Left lung (tissue), 10 donors: ENCODE results near the gene PFN1. TPM values are rescaled to one million over a fixed set of nuclear protein-coding genes. Genes with fewer than 3 reads are reported as not detected.

Experiments used
- ATAC-seq: fragments of 200-7000 bp; cut with Tn5 transposase; one replicate; pipeline ENCODE4 v1.9.1; 2020; ENCODE audit warnings: moderate library complexity
- DNase-seq, 4 donors: peaks; one replicate each; pipeline ENCODE4 v3.0.0-alpha.2; 2013 to 2020
- H3K27ac ChIP-seq, 2 donors: fragments of 200-600 bp; sonication (generic) in 1 of 2; one replicate each; pipeline versions ENCODE4 v1.5.0 to v1.8.0; 2020 to 2021
- H3K27me3 ChIP-seq, 2 donors: fragments of 200-600 bp; sonication (generic) in 1 of 2; one replicate each; pipeline versions ENCODE4 v1.5.0 to v1.8.0; 2020 to 2021
- H3K36me3 ChIP-seq, 2 donors: fragments of 200-600 bp; sonication (generic) in 1 of 2; one replicate each; pipeline versions ENCODE4 v1.5.0 to v1.8.0; 2020 to 2021
- H3K4me1 ChIP-seq, 2 donors: fragments of 200-600 bp; one replicate each; pipeline ENCODE4 v1.8.0; 2021
- H3K4me3 ChIP-seq, 2 donors: fragments of 200-600 bp; sonication (generic) in 1 of 2; one replicate each; pipeline versions ENCODE4 v1.5.0 to v1.8.0; 2020 to 2021; ENCODE audit warnings: mild to moderate bottlenecking in 1 of 2
- H3K9me3 ChIP-seq, 2 donors: fragments of 200-600 bp; sonication (generic) in 1 of 2; one replicate each; pipeline versions ENCODE4 v1.5.0 to v1.8.0; 2020 to 2021
- intact Hi-C, 2 donors: fragments of 100-400 bp; cut with DNase I; formaldehyde crosslinking; loops; one replicate each; pipeline versions ENCODE4 v1.11.2 to v1.14.2; 2022
- polyA plus RNA-seq, 6 donors: library from polyadenylated mRNA; unstranded; fragments of 120-200 nt; gene quantifications; one replicate each; pipeline ENCODE4 v1.2.1, GENCODE V29; 2013; ENCODE audit not compliant: insufficient read length in 6 of 6
- total RNA-seq, 2 donors: library from RNA; stranded (reverse); fragmentation: NEBNext Ultra II Directional; extraction: Animal tissue kit (Norgen Biotek cat#: 25700); gene quantifications; one replicate each; pipeline ENCODE4 v1.2.1, GENCODE V29; 2021
- TF ChIP-seq, protein P1 (sequence below), 2 donors: fragments of 200-600 bp; sonication (generic) in 1 of 2; IDR thresholded peaks; one replicate each; pipeline versions ENCODE4 v1.5.0 to v1.8.0; 2021; ENCODE audit warnings: antibody characterized with exemption in 2 of 2
- donor health status: DM: no; HTN: yes; CAD: no.
- donor health status: DM: no; HTN: no; CAD: no.

The PFN1 gene
- total and polyA plus RNA-seq, 8 donors: 337 to 987 (median 430) TPM

DNA sequence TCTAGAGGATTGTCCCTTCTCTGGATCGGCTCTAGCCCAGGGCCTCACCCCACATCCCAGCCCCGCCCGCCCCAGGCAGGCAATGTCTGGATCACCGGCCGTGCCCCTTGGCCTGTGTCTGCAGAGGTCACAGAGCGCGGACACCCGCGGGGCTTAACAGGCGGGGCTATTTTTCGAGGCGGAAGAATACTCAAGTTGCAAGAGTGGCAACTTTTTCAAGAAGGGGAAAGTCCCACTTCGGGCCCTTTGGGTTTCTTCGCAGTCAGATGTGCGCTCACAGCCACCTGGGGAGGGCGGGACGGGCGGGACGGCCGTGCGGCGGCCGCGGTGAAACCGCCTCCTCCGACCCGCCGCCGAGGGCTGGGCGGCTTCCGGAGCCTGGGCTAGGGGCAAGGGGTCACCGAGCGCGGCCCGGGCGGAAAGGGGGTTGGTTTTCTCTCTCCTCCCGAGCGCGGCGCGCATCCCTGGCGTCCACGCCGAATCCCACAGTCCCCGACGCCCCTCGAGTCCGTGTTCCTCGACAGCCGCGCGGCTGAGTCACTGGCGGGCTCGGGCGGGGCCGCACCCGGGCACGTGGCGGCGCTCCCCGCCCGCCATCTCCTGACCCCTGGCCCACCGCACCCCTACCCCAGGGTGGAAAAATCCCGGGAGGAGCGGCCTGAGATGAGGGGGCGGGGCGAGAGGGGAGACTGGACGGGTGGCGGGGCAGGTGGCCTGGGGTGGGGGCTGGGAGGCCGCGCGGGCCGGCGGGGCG is 1.2 kb upstream of the PFN1 start:
- intact Hi-C loops: no loop called here
- TF ChIP-seq, protein P1, sequence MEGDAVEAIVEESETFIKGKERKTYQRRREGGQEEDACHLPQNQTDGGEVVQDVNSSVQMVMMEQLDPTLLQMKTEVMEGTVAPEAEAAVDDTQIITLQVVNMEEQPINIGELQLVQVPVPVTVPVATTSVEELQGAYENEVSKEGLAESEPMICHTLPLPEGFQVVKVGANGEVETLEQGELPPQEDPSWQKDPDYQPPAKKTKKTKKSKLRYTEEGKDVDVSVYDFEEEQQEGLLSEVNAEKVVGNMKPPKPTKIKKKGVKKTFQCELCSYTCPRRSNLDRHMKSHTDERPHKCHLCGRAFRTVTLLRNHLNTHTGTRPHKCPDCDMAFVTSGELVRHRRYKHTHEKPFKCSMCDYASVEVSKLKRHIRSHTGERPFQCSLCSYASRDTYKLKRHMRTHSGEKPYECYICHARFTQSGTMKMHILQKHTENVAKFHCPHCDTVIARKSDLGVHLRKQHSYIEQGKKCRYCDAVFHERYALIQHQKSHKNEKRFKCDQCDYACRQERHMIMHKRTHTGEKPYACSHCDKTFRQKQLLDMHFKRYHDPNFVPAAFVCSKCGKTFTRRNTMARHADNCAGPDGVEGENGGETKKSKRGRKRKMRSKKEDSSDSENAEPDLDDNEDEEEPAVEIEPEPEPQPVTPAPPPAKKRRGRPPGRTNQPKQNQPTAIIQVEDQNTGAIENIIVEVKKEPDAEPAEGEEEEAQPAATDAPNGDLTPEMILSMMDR (IDR thresholded peaks at IDR 0.05): no peak
- Histone ChIP-seq H3K27me3 (no peaks in the 10 kb centered on the region), H3K4me1 (peaks cover 21 to 46% of the 10 kb centered on the region in 2 donors), H3K27ac (peak overlapping the region; percentile 99 to 100), H3K36me3 (peaks cover 0 to 29% of the 10 kb centered on the region in 2 donors), H3K9me3 (no peaks in the 10 kb centered on the region), H3K4me3 (peak overlapping the region; percentile 87 to 100)
- DNase-seq: peak; percentile 43 to 95 (median 79)
- ATAC-seq: peak; percentile 55

DNA sequence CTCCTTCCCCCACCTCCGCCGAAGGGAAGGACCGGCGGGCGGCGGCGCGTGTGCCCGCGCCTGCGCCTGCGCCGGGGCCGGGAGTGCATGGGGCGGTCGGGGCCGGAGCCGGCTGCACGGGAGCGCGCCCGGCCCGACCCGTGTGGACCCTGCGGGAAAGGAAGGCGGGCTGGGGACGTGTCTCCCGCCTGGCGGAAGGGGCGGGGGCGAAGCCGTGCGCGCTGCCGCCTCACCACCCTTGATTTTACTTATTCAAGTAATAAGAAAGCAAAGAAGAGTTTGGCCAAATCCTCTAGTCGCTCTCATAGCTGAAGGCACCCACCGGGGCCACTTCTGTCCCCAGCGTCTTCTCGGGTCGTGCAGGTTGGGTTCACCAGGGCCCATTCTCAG is 596 bp upstream of the PFN1 start:
- H3K9me3 ChIP-seq: no peaks in the 10 kb centered on the region
- DNase-seq (peak in 3 of 4 donors; percentile 89 to 96 (median 94)), ATAC-seq (peak; percentile 77)
- H3K27me3 ChIP-seq: no peaks in the 10 kb centered on the region
- H3K4me3 ChIP-seq: peak overlapping the region; percentile 87 to 100
- peaks cover 21 to 52% of the 10 kb centered on the region in 2 donors for H3K4me1 ChIP-seq
- peak overlapping the region; percentile 99 to 100 for H3K27ac ChIP-seq
- H3K36me3 ChIP-seq: peaks cover 0 to 35% of the 10 kb centered on the region in 2 donors
- TF ChIP-seq, protein P1 (IDR thresholded peaks at IDR 0.05): no peak
- intact Hi-C loops: no loop called here

DNA sequence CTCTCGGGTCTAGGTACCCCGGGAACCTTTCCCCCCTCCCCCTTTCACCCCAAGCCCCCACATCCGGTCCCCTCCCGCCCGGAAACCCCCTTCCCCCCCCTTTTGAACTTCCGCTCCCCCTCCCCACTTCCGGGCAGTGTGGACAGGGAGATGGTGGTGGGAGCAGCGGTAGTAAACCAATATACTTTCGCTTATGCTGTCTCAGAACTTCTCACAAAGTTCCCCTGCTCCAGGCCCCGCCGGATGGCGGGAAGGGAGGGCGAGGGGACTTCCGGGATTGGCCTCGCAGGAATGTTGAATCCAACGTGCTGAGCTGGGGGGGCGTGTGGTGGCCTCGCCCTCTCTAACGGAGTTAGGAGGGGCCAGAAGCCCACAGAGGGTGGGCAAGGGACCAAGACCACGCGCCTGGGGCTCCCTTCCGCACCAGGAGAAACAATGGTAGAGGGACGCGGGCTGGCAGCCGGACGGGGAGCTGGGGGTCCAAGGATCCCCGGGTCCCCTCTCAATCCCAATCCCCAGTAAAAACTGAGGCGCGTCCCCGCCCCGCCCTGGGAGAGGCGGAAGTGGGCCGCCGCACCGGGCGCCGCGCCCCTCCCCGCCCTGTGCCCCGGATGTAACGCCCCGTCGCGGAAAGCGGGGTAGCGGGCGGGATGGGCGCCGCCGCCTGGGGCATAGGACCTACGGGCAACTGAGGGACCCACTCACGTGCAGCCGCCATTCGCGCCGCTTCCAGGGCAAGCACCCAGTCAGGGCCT is 742 bp downstream of the PFN1 start:
- TF ChIP-seq, protein P1 (IDR thresholded peaks at IDR 0.05): no peak
- Histone ChIP-seq H3K4me3 (peak overlapping the region; percentile 87 to 100), H3K4me1 (peaks cover 21 to 65% of the 10 kb centered on the region in 2 donors), H3K36me3 (peaks cover 0 to 48% of the 10 kb centered on the region in 2 donors), H3K27me3 (no peaks in the 10 kb centered on the region), H3K27ac (peak overlapping the region; percentile 99 to 100), H3K9me3 (no peaks in the 10 kb centered on the region)
- peak; percentile 35 for ATAC-seq
- intact Hi-C loops: no loop called here
- DNase-seq: peak; percentile 49 to 93 (median 67)

DNA sequence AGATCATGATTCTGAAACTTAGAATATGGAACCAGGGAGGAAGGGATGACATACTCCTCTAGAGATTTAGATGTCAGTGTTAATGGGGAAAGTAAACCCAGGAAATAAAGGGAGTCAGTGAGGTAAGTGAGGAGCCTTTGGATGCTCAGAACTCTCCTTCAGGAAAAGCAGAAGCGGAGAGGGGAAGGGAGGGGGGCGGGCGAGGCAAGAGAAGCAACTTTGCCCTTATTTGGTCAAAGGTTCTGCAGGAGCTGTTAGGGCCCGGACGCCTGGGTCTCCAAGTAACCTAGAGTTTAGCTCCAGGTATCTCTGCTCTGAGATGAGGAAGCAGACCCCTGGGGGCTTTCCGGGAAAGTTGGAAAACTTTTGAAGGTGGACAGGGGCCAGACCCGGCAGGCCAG is 1.3 kb downstream of the PFN1 start:
- intact Hi-C loops: no loop called here
- no peaks in the 10 kb centered on the region for H3K9me3 ChIP-seq
- peak overlapping the region; percentile 87 to 100 for H3K4me3 ChIP-seq
- peak overlapping the region; percentile 99 to 100 for H3K27ac ChIP-seq
- no peaks in the 10 kb centered on the region for H3K27me3 ChIP-seq
- H3K4me1 ChIP-seq: peaks cover 21 to 71% of the 10 kb centered on the region in 2 donors
- ATAC-seq (no peak), DNase-seq (peak in 1 of 4 donors; percentile 61)
- TF ChIP-seq, protein P1 (IDR thresholded peaks at IDR 0.05): no peak
- H3K36me3 ChIP-seq: peaks cover 0 to 53% of the 10 kb centered on the region in 2 donors
